ENCODE measurements around the gene MCUB.

MCUB gene

GRCh38 chr4:109649872-109650271, 89.8 kb downstream of the MCUB start:
- Histone ChIP-seq H3K4me2 (ENCODE audit: low read depth, low read length) (no peak overlapping the region), H3K9me3 (replicated peaks; ENCODE audit: insufficient read depth, low read length) (no peaks in the 10 kb centered on the region), H3K27ac (ENCODE audit: low read length) (no peak overlapping the region), H3K79me2 (ENCODE audit: low read length) (no peaks in the 10 kb centered on the region), H3F3A (ENCODE audit: insufficient read depth, low read length) (no peaks in the 10 kb centered on the region), H3K4me3 (ENCODE audit: low read length) (no peak overlapping the region), H2AFZ (ENCODE audit: low read length) (no peak overlapping the region), H3K9ac (ENCODE audit: low read length) (no peak overlapping the region), H3K27me3 (replicated peaks; ENCODE audit: insufficient read depth, low read length) (no peaks in the 10 kb centered on the region), H4K20me1 (ENCODE audit: insufficient read depth, low read length) (no peaks in the 10 kb centered on the region), H3K9me2 (replicated peaks; ENCODE audit: insufficient read depth, low read length) (no peaks in the 10 kb centered on the region), H3K36me3 (replicated peaks; ENCODE audit: insufficient read depth, low read length) (no peaks in the 10 kb centered on the region), H3K4me1 (ENCODE audit: low read length) (no peaks in the 10 kb centered on the region)
- DNase-seq = no peak
- TF ChIP-seq EZH2phosphoT487 (IDR thresholded peaks at IDR 0.05; ENCODE audit: low read length) = no peak
- no peak for TF ChIP-seq EZH2 (optimal IDR thresholded peaks at IDR 0.05; ENCODE audit: low read depth, low read length)
- TF ChIP-seq, protein P1, sequence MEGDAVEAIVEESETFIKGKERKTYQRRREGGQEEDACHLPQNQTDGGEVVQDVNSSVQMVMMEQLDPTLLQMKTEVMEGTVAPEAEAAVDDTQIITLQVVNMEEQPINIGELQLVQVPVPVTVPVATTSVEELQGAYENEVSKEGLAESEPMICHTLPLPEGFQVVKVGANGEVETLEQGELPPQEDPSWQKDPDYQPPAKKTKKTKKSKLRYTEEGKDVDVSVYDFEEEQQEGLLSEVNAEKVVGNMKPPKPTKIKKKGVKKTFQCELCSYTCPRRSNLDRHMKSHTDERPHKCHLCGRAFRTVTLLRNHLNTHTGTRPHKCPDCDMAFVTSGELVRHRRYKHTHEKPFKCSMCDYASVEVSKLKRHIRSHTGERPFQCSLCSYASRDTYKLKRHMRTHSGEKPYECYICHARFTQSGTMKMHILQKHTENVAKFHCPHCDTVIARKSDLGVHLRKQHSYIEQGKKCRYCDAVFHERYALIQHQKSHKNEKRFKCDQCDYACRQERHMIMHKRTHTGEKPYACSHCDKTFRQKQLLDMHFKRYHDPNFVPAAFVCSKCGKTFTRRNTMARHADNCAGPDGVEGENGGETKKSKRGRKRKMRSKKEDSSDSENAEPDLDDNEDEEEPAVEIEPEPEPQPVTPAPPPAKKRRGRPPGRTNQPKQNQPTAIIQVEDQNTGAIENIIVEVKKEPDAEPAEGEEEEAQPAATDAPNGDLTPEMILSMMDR (IDR thresholded peaks at IDR 0.05; ENCODE audit: low read length) = no peak

DNA sequence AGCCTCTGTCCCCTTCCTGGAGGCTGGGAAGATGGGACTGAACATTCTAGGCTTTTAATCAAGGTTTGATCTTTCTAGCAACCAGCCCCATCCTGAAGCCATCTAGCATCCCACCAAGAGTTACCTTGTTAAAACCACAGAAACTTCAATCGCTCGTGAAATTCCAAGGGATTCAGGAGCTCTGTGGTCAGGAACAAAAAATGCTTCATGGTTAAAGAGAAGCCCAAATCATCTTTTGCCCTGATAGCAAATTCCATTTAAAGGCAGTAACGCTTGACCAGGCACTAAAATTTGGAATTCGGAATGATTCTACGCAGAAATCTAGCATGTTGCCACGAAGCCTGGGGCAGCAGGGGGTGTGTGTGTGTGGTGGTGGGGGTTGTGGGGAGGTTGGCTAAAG, 95.3 kb downstream of the MCUB start:
- Histone ChIP-seq H3F3A (ENCODE audit: insufficient read depth, low read length) (no peaks in the 10 kb centered on the region), H3K27me3 (replicated peaks; ENCODE audit: insufficient read depth, low read length) (no peaks in the 10 kb centered on the region), H3K9me2 (replicated peaks; ENCODE audit: insufficient read depth, low read length) (no peaks in the 10 kb centered on the region), H3K4me1 (ENCODE audit: low read length) (no peaks in the 10 kb centered on the region), H3K4me2 (ENCODE audit: low read depth, low read length) (no peak overlapping the region), H3K9ac (ENCODE audit: low read length) (no peak overlapping the region), H3K4me3 (ENCODE audit: low read length) (no peak overlapping the region), H3K27ac (ENCODE audit: low read length) (no peak overlapping the region), H4K20me1 (ENCODE audit: insufficient read depth, low read length) (no peaks in the 10 kb centered on the region), H3K9me3 (replicated peaks; ENCODE audit: insufficient read depth, low read length) (no peaks in the 10 kb centered on the region), H3K36me3 (replicated peaks; ENCODE audit: insufficient read depth, low read length) (no peaks in the 10 kb centered on the region), H3K79me2 (ENCODE audit: low read length) (no peaks in the 10 kb centered on the region), H2AFZ (ENCODE audit: low read length) (no peak overlapping the region)
- TF ChIP-seq, protein P1 (IDR thresholded peaks at IDR 0.05; ENCODE audit: low read length) = no peak
- TF ChIP-seq EZH2phosphoT487 (IDR thresholded peaks at IDR 0.05; ENCODE audit: low read length) (no peak), EZH2 (optimal IDR thresholded peaks at IDR 0.05; ENCODE audit: low read depth, low read length) (no peak)
- DNase-seq = no peak

GRCh38 chr4:109657854-109658418, 97.9 kb downstream of the MCUB start:
- Histone ChIP-seq H3K4me3 (ENCODE audit: low read length) (no peak overlapping the region), H3K9ac (ENCODE audit: low read length) (no peak overlapping the region), H4K20me1 (ENCODE audit: insufficient read depth, low read length) (no peaks in the 10 kb centered on the region), H3K4me2 (ENCODE audit: low read depth, low read length) (no peak overlapping the region), H2AFZ (ENCODE audit: low read length) (no peak overlapping the region), H3K4me1 (ENCODE audit: low read length) (no peaks in the 10 kb centered on the region), H3K79me2 (ENCODE audit: low read length) (no peaks in the 10 kb centered on the region), H3K36me3 (replicated peaks; ENCODE audit: insufficient read depth, low read length) (no peaks in the 10 kb centered on the region), H3K9me3 (replicated peaks; ENCODE audit: insufficient read depth, low read length) (no peaks in the 10 kb centered on the region), H3F3A (ENCODE audit: insufficient read depth, low read length) (no peaks in the 10 kb centered on the region), H3K27me3 (replicated peaks; ENCODE audit: insufficient read depth, low read length) (no peaks in the 10 kb centered on the region), H3K27ac (ENCODE audit: low read length) (no peak overlapping the region), H3K9me2 (replicated peaks; ENCODE audit: insufficient read depth, low read length) (no peaks in the 10 kb centered on the region)
- TF ChIP-seq, protein P1 (IDR thresholded peaks at IDR 0.05; ENCODE audit: low read length) = no peak
- TF ChIP-seq EZH2phosphoT487 (IDR thresholded peaks at IDR 0.05; ENCODE audit: low read length) = no peak
- TF ChIP-seq EZH2 (optimal IDR thresholded peaks at IDR 0.05; ENCODE audit: low read depth, low read length) = no peak
- no peak for DNase-seq
